GM18909 (cell line): ENCODE measurements around the gene SLC44A3.
"Not testable (repeated sequence)": the region's sequence is repeated elsewhere in the genome, so short reads cannot be mapped to it uniquely, and the experiment has no call there.

Experiments
- ATAC-seq: cut with Tn5 transposase; IDR thresholded peaks from one replicate; pipeline ENCODE4 v1.9.1; 2021; ENCODE audit warnings: mild to moderate bottlenecking; ENCODE audit not compliant: unreplicated experiment, poor library complexity

SLC44A3 gene

DNA sequence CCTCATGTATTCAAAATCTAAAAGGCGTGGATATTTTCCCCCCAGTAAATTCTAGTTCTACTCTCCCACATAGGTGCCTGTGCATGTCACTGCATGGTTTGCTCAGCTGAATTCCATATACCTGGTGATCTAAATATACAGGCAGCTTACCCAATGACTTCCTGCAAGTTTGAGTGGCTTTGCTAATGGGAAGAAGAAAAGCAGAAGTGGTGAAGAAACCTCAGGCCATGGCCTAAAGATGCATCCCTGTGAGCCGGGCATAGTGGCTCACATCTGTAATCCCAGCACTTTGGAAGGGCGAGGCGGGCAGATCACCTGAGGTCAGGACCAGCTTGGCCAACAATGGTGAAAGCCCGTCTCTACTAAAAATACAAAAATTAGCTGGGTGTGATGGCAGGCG lies 11.5 kb downstream of the SLC44A3 start:
- no peak for ATAC-seq

DNA sequence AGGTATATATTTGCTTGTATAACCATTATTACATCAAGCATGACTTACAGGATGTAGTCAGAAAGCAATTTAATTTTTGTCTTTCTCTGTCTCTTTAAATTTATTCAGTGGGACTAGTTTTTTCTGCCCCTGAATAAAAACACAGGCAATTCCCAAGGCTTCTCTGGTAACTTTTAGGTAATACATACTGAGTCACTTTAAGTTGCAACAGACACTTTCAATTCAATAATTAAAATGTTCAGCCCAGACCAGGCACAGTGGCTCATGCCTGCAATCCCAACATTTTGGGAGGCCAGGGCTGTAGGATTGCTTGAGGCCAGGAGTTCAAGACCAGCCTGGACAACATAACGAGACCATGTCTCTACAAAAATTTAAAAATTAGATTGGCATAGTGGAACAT lies 12.3 kb downstream of the SLC44A3 start:
- no peak for ATAC-seq

- ATAC-seq, result no peak
Observed at GRCh38 chr1:94832931-94833585, 12.9 kb downstream of the SLC44A3 start.

- ATAC-seq, result no peak
Observed at GRCh38 chr1:94836891-94837290, 16.7 kb downstream of the SLC44A3 start.

GRCh38 chr1:94840381-94840780 lies 20.2 kb downstream of the SLC44A3 start:
- not testable (repeated sequence) for ATAC-seq

- ATAC-seq, result no peak
Observed at GRCh38 chr1:94840808-94841207, 20.7 kb downstream of the SLC44A3 start.

DNA sequence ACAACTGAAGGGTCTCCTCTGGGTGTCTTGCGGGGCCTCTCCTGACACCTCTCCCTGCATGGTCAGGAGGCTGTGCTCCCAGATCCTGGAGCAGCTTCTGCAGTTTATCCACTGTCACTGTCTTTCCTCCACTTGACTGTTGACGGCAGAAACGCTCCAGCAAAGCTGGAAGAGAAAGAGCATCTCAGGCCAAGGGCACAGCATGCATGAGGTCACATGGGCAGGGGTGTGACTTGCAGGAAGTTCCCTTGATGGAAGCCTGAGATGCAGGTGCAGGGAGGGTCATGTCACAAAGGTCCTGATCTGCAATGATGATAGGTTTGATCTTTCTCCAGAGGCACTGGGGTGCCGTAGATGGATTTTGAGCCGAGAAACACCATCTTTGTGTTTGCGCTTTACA lies 23.3 kb downstream of the SLC44A3 start:
- no peak for ATAC-seq

GRCh38 chr1:94843846-94844245 lies 23.7 kb downstream of the SLC44A3 start:
- no peak for ATAC-seq

DNA sequence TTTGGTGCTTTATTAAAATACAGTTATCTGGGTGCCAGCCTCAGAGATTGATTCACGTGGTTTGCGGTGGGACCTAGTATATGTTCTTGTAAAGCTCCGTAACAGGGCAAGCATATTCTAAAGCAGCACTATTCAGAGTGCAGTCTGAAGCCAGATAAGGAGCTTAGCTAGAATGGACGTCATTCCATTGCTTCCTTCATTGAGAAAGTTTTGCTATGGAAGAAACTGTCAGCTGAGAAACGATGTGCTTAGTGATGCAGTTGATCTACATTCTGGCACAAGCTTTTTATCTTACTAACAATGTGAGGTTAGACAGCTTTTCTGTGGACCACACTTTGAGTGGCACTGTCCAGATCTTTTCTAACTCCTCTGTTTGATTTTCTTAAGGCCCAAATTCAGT lies 26.2 kb downstream of the SLC44A3 start:
- no peak for ATAC-seq

GRCh38 chr1:94851571-94851970 lies 31.4 kb downstream of the SLC44A3 start:
- ATAC-seq, result no peak

DNA sequence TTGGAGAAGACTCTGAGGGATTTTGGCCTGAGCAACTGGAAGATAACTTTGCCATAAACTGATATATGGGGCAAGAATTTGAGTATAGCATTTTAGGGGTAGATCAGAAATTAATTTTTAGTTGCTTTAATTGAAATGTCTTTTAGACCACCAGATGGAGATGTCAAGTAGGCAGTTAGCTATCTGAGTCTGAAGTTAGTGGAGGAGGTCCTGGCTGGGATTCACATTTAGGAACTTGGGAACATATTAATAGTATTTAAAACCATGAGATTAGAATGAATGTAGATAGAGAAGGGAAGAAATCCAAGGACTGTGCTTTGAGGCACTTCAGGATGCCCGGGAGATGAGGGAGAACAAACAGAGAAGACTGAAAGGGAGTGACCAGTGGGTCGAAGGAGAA lies 32.6 kb downstream of the SLC44A3 start:
- ATAC-seq, result no peak

GRCh38 chr1:94854458-94855306 lies 34.5 kb downstream of the SLC44A3 start:
- peak; percentile 99 for ATAC-seq

DNA sequence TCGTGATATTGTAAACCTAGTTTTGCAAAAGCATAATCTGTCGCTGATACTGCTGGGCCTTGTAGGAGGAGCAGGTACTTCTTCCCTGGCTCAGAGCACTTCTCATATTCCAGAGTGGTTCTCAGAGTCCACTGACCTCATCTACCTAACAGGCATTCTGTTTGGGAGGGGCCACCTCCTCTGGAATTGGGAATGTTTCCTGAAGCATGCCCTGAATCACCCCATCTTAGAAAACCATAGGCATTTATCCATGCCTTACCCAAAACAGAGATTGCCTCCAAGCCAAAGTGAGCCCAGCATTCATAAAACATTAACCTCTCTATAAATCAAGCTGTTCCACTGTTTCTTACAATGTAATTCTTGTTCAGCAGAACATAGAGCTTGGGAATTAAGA lies 35.1 kb downstream of the SLC44A3 start:
- no peak for ATAC-seq

DNA sequence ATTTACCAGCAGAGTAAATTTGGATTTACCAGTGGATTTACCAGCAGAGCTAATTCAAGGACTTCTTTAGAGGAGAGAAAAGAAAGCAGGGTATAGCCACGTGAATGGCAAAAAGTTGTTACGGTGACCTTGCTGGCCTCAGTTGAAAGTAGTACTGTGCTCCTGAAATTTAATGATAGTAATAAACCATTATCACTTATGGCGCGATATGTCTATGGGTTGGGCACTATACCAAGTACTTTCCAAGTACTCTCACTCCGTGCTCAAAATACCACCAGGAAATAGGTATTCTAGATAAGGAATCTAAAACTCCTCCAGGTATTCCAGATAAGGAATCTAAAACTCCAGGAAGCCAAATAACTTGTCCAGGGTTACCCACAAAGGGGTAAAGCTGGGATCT lies 35.8 kb downstream of the SLC44A3 start:
- ATAC-seq, result no peak

- no peak for ATAC-seq
Observed at GRCh38 chr1:94856868-94857267, 36.7 kb downstream of the SLC44A3 start.

DNA sequence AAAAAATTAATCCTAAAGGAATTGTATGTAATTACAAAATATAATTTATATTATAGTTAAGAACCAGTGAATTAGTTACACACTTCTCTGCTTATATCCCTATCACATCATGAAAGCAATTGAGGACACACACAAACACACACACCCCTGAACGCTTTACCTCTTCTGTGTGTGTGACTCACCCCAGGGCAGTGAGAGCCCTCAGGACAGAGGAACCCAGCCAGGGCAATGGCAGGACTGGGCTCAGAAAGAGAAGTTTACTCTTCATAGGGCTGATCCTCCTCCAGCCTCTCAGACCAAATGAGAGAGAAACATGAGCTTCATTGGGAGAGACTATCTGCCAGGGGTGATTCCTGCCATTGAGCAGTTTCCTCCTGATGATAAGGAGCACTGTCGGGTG lies 38.1 kb downstream of the SLC44A3 start:
- ATAC-seq, result no peak

- no peak for ATAC-seq
Observed at GRCh38 chr1:94859174-94859573, 39.0 kb downstream of the SLC44A3 start.

DNA sequence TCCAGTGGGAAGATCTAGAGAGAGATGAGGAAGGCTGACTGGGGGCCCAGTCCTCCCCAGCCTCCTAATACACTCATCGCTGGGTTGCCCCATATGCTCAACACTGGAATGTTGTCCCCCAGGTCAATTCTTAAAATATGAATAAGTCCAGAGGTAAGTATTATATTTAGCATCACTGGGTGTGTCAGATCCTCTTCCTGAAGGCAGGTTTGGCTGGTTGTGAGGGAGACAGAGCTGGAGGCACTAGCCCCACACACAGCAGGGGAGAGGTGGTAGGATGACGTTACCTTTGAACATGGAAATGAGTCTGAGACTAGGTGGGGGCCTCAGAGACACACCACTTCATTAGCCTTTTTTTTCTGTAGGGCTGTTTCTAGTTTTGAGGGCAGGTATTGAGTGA lies 42.6 kb downstream of the SLC44A3 start:
- ATAC-seq, result no peak

GRCh38 chr1:94863297-94863911 lies 43.2 kb downstream of the SLC44A3 start:
- no peak for ATAC-seq

- no peak for ATAC-seq
Observed at GRCh38 chr1:94863919-94864318, 43.8 kb downstream of the SLC44A3 start.

GRCh38 chr1:94864821-94865220 lies 44.7 kb downstream of the SLC44A3 start:
- ATAC-seq, result no peak
